PC-9 (cell line): Measurements from ENCODE around the gene CYB561.

Source experiments
- EZH2 ChIP-seq: fragments of 200-600 bp; sonication (generic); IDR thresholded peaks from 2 replicates; pipeline ENCODE4 v1.8.0; 2017; ENCODE audit warnings: antibody characterized with exemption, low read depth
- TF ChIP-seq, protein P1 (sequence below): fragments of 200-600 bp; sonication (generic); conservative IDR thresholded peaks from 2 replicates; pipeline ENCODE4 v1.6.1; 2017; ENCODE audit warnings: mixed run types, antibody characterized with exemption, mild to moderate bottlenecking, moderate library complexity

DNA sequence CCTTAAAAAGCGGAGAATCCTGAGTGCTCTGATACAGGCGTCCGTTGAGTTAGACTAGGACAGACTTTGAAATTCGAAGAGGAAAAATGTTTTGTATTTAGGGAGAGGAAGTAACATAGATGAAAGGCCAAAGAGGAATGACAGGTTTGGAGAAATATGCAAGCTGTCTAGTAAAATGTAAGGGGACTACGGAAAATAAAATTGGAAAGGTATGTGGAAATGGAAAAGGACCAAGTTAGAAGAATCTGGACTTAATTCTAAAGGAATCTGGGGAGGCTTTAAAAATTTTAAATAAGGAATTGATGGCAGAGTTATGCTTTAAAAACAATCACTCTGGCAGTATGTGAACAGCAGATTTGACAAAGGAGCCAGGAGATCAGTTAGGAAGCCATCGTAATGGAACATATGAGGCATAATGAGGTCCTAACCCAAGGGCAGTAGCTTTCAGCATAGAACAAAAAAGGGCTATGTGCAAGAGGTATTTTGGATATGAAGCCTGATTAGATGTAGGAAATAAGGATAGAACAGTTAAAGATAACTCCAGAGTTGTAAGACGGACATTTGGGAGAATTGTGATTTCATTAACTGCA, 38.3 kb downstream of the CYB561 start:
- TF ChIP-seq, protein P1, sequence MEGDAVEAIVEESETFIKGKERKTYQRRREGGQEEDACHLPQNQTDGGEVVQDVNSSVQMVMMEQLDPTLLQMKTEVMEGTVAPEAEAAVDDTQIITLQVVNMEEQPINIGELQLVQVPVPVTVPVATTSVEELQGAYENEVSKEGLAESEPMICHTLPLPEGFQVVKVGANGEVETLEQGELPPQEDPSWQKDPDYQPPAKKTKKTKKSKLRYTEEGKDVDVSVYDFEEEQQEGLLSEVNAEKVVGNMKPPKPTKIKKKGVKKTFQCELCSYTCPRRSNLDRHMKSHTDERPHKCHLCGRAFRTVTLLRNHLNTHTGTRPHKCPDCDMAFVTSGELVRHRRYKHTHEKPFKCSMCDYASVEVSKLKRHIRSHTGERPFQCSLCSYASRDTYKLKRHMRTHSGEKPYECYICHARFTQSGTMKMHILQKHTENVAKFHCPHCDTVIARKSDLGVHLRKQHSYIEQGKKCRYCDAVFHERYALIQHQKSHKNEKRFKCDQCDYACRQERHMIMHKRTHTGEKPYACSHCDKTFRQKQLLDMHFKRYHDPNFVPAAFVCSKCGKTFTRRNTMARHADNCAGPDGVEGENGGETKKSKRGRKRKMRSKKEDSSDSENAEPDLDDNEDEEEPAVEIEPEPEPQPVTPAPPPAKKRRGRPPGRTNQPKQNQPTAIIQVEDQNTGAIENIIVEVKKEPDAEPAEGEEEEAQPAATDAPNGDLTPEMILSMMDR, result no peak
- TF ChIP-seq EZH2, result no peak
